IPS DF 6.9 (cell line): ENCODE measurements around the gene SLC39A5.

Source experiments
- DNase-seq: peaks from one replicate; pipeline ENCODE4 v3.0.0-alpha.2; 2013; ENCODE audit warnings: low read depth, low spot score
- H3K27ac ChIP-seq: one replicate; pipeline ENCODE4 v1.5.1; 2013; ENCODE audit warnings: low read length, control low read depth
- H3K27me3 ChIP-seq: 2 replicates; pipeline ENCODE4 v1.6.1; 2013; ENCODE audit warnings: mild to moderate bottlenecking, low read length; ENCODE audit not compliant: control insufficient read depth, insufficient read depth
- H3K36me3 ChIP-seq: 2 replicates; pipeline ENCODE4 v1.6.1; 2013; ENCODE audit warnings: low read length; ENCODE audit not compliant: control insufficient read depth, insufficient read depth
- H3K4me1 ChIP-seq: 2 replicates; pipeline ENCODE4 v1.6.1; 2013; ENCODE audit warnings: low read length; ENCODE audit not compliant: control insufficient read depth, insufficient read depth
- H3K4me3 ChIP-seq: 2 replicates; pipeline ENCODE4 v1.5.1; 2013; ENCODE audit warnings: mild to moderate bottlenecking, low read length
- H3K9me3 ChIP-seq: 2 replicates; pipeline ENCODE4 v1.6.1; 2013; ENCODE audit warnings: low read length, inconsistent platforms; ENCODE audit not compliant: control insufficient read depth, insufficient read depth
- WGBS: extraction: QIAGEN DNeasy Blood & Tissue Kit; methylation state at CpG from one replicate; pipeline ENCODE4 v1.1.7; 2013; ENCODE audit warnings: mixed read lengths, missing lambda C conversion rate; ENCODE audit not compliant: insufficient read length, insufficient coverage; 5-methylcytosine and 5-hydroxymethylcytosine counted together

Gene SLC39A5

GRCh38 chr12:56224954-56225353 is 4.9 kb upstream of the SLC39A5 start:
- no CpG with 5 or more reads among the region's 11 CpGs for WGBS
- Histone ChIP-seq H3K4me1 (peaks cover 2% of the 10 kb centered on the region; the same call in 1 of the 2 replicates), H3K36me3 (no peaks in the 10 kb centered on the region), H3K4me3 (peak overlapping the region; percentile 52; the same call in 1 of the 2 replicates), H3K9me3 (no peaks in the 10 kb centered on the region), H3K27ac (no peak overlapping the region), H3K27me3 (no peaks in the 10 kb centered on the region)
- no peak for DNase-seq

- H3K27ac ChIP-seq = no peak overlapping the region
- no CpG with 5 or more reads among the region's 7 CpGs for WGBS
- DNase-seq = no peak
Measured at GRCh38 chr12:56229082-56229481, 769 bp upstream of the SLC39A5 start.

GRCh38 chr12:56230432-56231183 is 757 bp downstream of the SLC39A5 start:
- no peaks in the 10 kb centered on the region for H3K27me3 ChIP-seq
- H3K4me1 ChIP-seq = no peaks in the 10 kb centered on the region
- no peak overlapping the region for H3K4me3 ChIP-seq
- H3K9me3 ChIP-seq = no peaks in the 10 kb centered on the region
- WGBS = no CpG with 5 or more reads among the region's 8 CpGs
- DNase-seq = no peak
- no peaks in the 10 kb centered on the region for H3K36me3 ChIP-seq
- H3K27ac ChIP-seq = no peak overlapping the region

More at GRCh38 chr12:56229082-56229481, 769 bp upstream of the SLC39A5 start:
- H3K9me3 ChIP-seq = no peaks in the 10 kb centered on the region
- H3K27me3 ChIP-seq = no peaks in the 10 kb centered on the region
- no peaks in the 10 kb centered on the region for H3K36me3 ChIP-seq
- 0 out of 2 replicates have a peak, but pooled peaks cover 2% of the 10 kb centered on the region for H3K4me1 ChIP-seq
- H3K4me3 ChIP-seq = no peak overlapping the region

GRCh38 chr12:56231184-56231582 is 1.3 kb downstream of the SLC39A5 start:
- WGBS = no CpG with 5 or more reads among the region's 11 CpGs
- H3K4me1 ChIP-seq = no peaks in the 10 kb centered on the region
- no peaks in the 10 kb centered on the region for H3K9me3 ChIP-seq
- no peak overlapping the region for H3K4me3 ChIP-seq
- no peak overlapping the region for H3K27ac ChIP-seq
- DNase-seq = no peak
- no peaks in the 10 kb centered on the region for H3K27me3 ChIP-seq
- no peaks in the 10 kb centered on the region for H3K36me3 ChIP-seq

- H3K9me3 ChIP-seq = no peaks in the 10 kb centered on the region
- H3K4me1 ChIP-seq = 0 out of 2 replicates have a peak, but pooled peaks cover 1% of the 10 kb centered on the region
- H3K27ac ChIP-seq = no peak overlapping the region
- no peaks in the 10 kb centered on the region for H3K27me3 ChIP-seq
- no peak for DNase-seq
- no peaks in the 10 kb centered on the region for H3K36me3 ChIP-seq
- no CpG with 5 or more reads among the region's 16 CpGs for WGBS
- no peak overlapping the region for H3K4me3 ChIP-seq
Measured at GRCh38 chr12:56234746-56235436, 5.0 kb downstream of the SLC39A5 start.

- Histone ChIP-seq H3K27ac (no peak overlapping the region), H3K4me1 (0 out of 2 replicates have a peak, but pooled peaks cover 1% of the 10 kb centered on the region), H3K27me3 (no peaks in the 10 kb centered on the region), H3K9me3 (no peaks in the 10 kb centered on the region), H3K4me3 (no peak overlapping the region), H3K36me3 (no peaks in the 10 kb centered on the region)
- WGBS = no CpG with 5 or more reads among the region's 6 CpGs
- DNase-seq = no peak
Measured at GRCh38 chr12:56236091-56236490, 6.2 kb downstream of the SLC39A5 start.

- H3K27me3 ChIP-seq = no peaks in the 10 kb centered on the region
- no peak overlapping the region for H3K4me3 ChIP-seq
- no peak overlapping the region for H3K27ac ChIP-seq
- no peak for DNase-seq
- no CpG with 5 or more reads among the region's 5 CpGs for WGBS
- peaks cover 7% of the 10 kb centered on the region; the same call in 1 of the 2 replicates for H3K36me3 ChIP-seq
- no peaks in the 10 kb centered on the region for H3K9me3 ChIP-seq
- H3K4me1 ChIP-seq = 0 out of 2 replicates have a peak, but pooled peaks cover 1% of the 10 kb centered on the region
Measured at GRCh38 chr12:56236985-56237384, 7.1 kb downstream of the SLC39A5 start.

- Histone ChIP-seq H3K36me3 (peaks cover 9% of the 10 kb centered on the region; the same call in 1 of the 2 replicates), H3K27me3 (no peaks in the 10 kb centered on the region), H3K4me3 (no peak overlapping the region), H3K4me1 (0 out of 2 replicates have a peak, but pooled peaks cover 1% of the 10 kb centered on the region), H3K27ac (no peak overlapping the region), H3K9me3 (no peaks in the 10 kb centered on the region)
- no CpG with 5 or more reads among the region's 11 CpGs for WGBS
- no peak for DNase-seq
Measured at GRCh38 chr12:56237552-56237951, 7.7 kb downstream of the SLC39A5 start.

- H3K4me3 ChIP-seq = no peak overlapping the region
- no peak for DNase-seq
- no peak overlapping the region for H3K27ac ChIP-seq
- no CpG with 5 or more reads among the region's 9 CpGs for WGBS
- H3K36me3 ChIP-seq = peaks cover 35% of the 10 kb centered on the region
- no peaks in the 10 kb centered on the region for H3K9me3 ChIP-seq
- H3K4me1 ChIP-seq = 0 out of 2 replicates have a peak, but pooled peaks cover 1% of the 10 kb centered on the region
- no peaks in the 10 kb centered on the region for H3K27me3 ChIP-seq
Measured at GRCh38 chr12:56241424-56242303, 11.8 kb downstream of the SLC39A5 start.

- DNase-seq = no peak
- WGBS = no CpG with 5 or more reads among the region's 13 CpGs
- H3K27ac ChIP-seq = no peak overlapping the region
- H3K9me3 ChIP-seq = no peaks in the 10 kb centered on the region
- 0 out of 2 replicates have a peak, but pooled peaks cover 1% of the 10 kb centered on the region for H3K4me1 ChIP-seq
- no peaks in the 10 kb centered on the region for H3K27me3 ChIP-seq
- H3K36me3 ChIP-seq = peaks cover 43% of the 10 kb centered on the region
- H3K4me3 ChIP-seq = no peak overlapping the region
Measured at GRCh38 chr12:56242986-56243385, 13.1 kb downstream of the SLC39A5 start.
